ENCODE results near the gene ITGAD.

ITGAD gene

GRCh38 chr16:31388535-31388934, 4.6 kb upstream of the ITGAD start:
- Histone ChIP-seq H4K20me1 (ENCODE audit: insufficient read depth, low read length) (no peaks in the 10 kb centered on the region), H3K9me2 (replicated peaks; ENCODE audit: insufficient read depth, low read length) (no peaks in the 10 kb centered on the region), H3K27ac (ENCODE audit: low read length) (no peak overlapping the region), H3F3A (ENCODE audit: insufficient read depth, low read length) (no peaks in the 10 kb centered on the region), H3K4me2 (ENCODE audit: low read depth, low read length) (no peak overlapping the region), H2AFZ (ENCODE audit: low read length) (no peak overlapping the region), H3K27me3 (replicated peaks; ENCODE audit: insufficient read depth, low read length) (peaks cover 13% of the 10 kb centered on the region), H3K4me3 (ENCODE audit: low read length) (no peak overlapping the region), H3K4me1 (ENCODE audit: low read length) (peaks cover 8% of the 10 kb centered on the region), H3K36me3 (replicated peaks; ENCODE audit: insufficient read depth, low read length) (no peaks in the 10 kb centered on the region), H3K79me2 (ENCODE audit: low read length) (no peaks in the 10 kb centered on the region), H3K9ac (ENCODE audit: low read length) (no peak overlapping the region), H3K9me3 (replicated peaks; ENCODE audit: insufficient read depth, low read length) (no peaks in the 10 kb centered on the region)
- TF ChIP-seq CTCF (IDR thresholded peaks at IDR 0.05; ENCODE audit: low read length) (no peak), EZH2 (optimal IDR thresholded peaks at IDR 0.05; ENCODE audit: low read depth, low read length) (no peak), EZH2phosphoT487 (IDR thresholded peaks at IDR 0.05; ENCODE audit: low read length) (no peak)
- no peak for DNase-seq

GRCh38 chr16:31390504-31391041, 2.6 kb upstream of the ITGAD start:
- no peak overlapping the region for H3K4me3 ChIP-seq (ENCODE audit: low read length)
- TF ChIP-seq EZH2 (optimal IDR thresholded peaks at IDR 0.05; ENCODE audit: low read depth, low read length) (no peak), CTCF (IDR thresholded peaks at IDR 0.05; ENCODE audit: low read length) (no peak), EZH2phosphoT487 (IDR thresholded peaks at IDR 0.05; ENCODE audit: low read length) (no peak)
- no peaks in the 10 kb centered on the region for H3K36me3 ChIP-seq (replicated peaks; ENCODE audit: insufficient read depth, low read length)
- no peak for DNase-seq
- H3K27ac ChIP-seq (ENCODE audit: low read length): no peak overlapping the region
- H3F3A ChIP-seq (ENCODE audit: insufficient read depth, low read length): no peaks in the 10 kb centered on the region
- no peak overlapping the region for H3K9ac ChIP-seq (ENCODE audit: low read length)
- no peak overlapping the region for H3K4me2 ChIP-seq (ENCODE audit: low read depth, low read length)
- H3K9me2 ChIP-seq (replicated peaks; ENCODE audit: insufficient read depth, low read length): no peaks in the 10 kb centered on the region
- no peaks in the 10 kb centered on the region for H4K20me1 ChIP-seq (ENCODE audit: insufficient read depth, low read length)
- H3K4me1 ChIP-seq (ENCODE audit: low read length): peaks cover 8% of the 10 kb centered on the region
- H2AFZ ChIP-seq (ENCODE audit: low read length): no peak overlapping the region
- H3K79me2 ChIP-seq (ENCODE audit: low read length): no peaks in the 10 kb centered on the region
- no peaks in the 10 kb centered on the region for H3K9me3 ChIP-seq (replicated peaks; ENCODE audit: insufficient read depth, low read length)
- peaks cover 12% of the 10 kb centered on the region; the same call in 1 of the 2 replicates for H3K27me3 ChIP-seq (replicated peaks; ENCODE audit: insufficient read depth, low read length)

- Histone ChIP-seq H3K4me2 (ENCODE audit: low read depth, low read length) (no peak overlapping the region), H3K9me3 (replicated peaks; ENCODE audit: insufficient read depth, low read length) (no peaks in the 10 kb centered on the region), H3K79me2 (ENCODE audit: low read length) (no peaks in the 10 kb centered on the region), H3F3A (ENCODE audit: insufficient read depth, low read length) (no peaks in the 10 kb centered on the region), H3K4me3 (ENCODE audit: low read length) (no peak overlapping the region), H3K36me3 (replicated peaks; ENCODE audit: insufficient read depth, low read length) (no peaks in the 10 kb centered on the region), H3K9ac (ENCODE audit: low read length) (no peak overlapping the region), H3K27me3 (replicated peaks; ENCODE audit: insufficient read depth, low read length) (peaks cover 18% of the 10 kb centered on the region; the same call in 1 of the 2 replicates), H2AFZ (ENCODE audit: low read length) (no peak overlapping the region), H3K9me2 (replicated peaks; ENCODE audit: insufficient read depth, low read length) (no peaks in the 10 kb centered on the region), H4K20me1 (ENCODE audit: insufficient read depth, low read length) (no peaks in the 10 kb centered on the region), H3K27ac (ENCODE audit: low read length) (no peak overlapping the region), H3K4me1 (ENCODE audit: low read length) (no peaks in the 10 kb centered on the region)
- TF ChIP-seq EZH2phosphoT487 (IDR thresholded peaks at IDR 0.05; ENCODE audit: low read length): no peak
- TF ChIP-seq CTCF (IDR thresholded peaks at IDR 0.05; ENCODE audit: low read length): no peak
- no peak for TF ChIP-seq EZH2 (optimal IDR thresholded peaks at IDR 0.05; ENCODE audit: low read depth, low read length)
- no peak for DNase-seq
Measured at GRCh38 chr16:31395647-31396046, 2.5 kb downstream of the ITGAD start.
